NT2/D1 (cell line): ENCODE results near the gene LEAP2.

Experiments used
- DNase-seq: peaks from one replicate; pipeline ENCODE4 v3.0.0-alpha.2; 2011; ENCODE audit warnings: low read depth, low spot score
- H3K27me3 ChIP-seq: 2 replicates; pipeline ENCODE4 v1.6.0; 2011; ENCODE audit warnings: mild to moderate bottlenecking; ENCODE audit not compliant: insufficient read length, insufficient read depth
- H3K36me3 ChIP-seq: 2 replicates; pipeline ENCODE4 v1.6.1; 2011; ENCODE audit warnings: mild to moderate bottlenecking, low read length, mixed read lengths; ENCODE audit not compliant: insufficient read depth, insufficient read length
- H3K4me1 ChIP-seq: 2 replicates; pipeline ENCODE4 v1.5.1; 2011; ENCODE audit not compliant: insufficient read depth, insufficient read length
- H3K4me3 ChIP-seq: 2 replicates; pipeline ENCODE4 v1.5.1; 2011; ENCODE audit warnings: low read depth; ENCODE audit not compliant: insufficient read length
- H3K9ac ChIP-seq: 2 replicates; pipeline ENCODE4 v1.6.0; 2011; ENCODE audit warnings: low read depth; ENCODE audit not compliant: insufficient read length
- H3K9me3 ChIP-seq: 2 replicates; pipeline ENCODE4 v1.5.1; 2011; ENCODE audit warnings: mild to moderate bottlenecking, low read length; ENCODE audit not compliant: insufficient read depth
- SUZ12 ChIP-seq: IDR thresholded peaks from 2 replicates; pipeline ENCODE4 v1.6.1; 2011; ENCODE audit not compliant: insufficient read length, insufficient read depth; ENCODE audit errors: extremely low read depth
- YY1 ChIP-seq: IDR thresholded peaks from 2 replicates; pipeline ENCODE4 v1.6.1; 2011; ENCODE audit not compliant: insufficient read length, insufficient read depth
- ZNF274 ChIP-seq: IDR thresholded peaks from 2 replicates; pipeline ENCODE4 v1.6.1; 2011; ENCODE audit warnings: mild to moderate bottlenecking, low read depth, low read length

Gene LEAP2

DNA sequence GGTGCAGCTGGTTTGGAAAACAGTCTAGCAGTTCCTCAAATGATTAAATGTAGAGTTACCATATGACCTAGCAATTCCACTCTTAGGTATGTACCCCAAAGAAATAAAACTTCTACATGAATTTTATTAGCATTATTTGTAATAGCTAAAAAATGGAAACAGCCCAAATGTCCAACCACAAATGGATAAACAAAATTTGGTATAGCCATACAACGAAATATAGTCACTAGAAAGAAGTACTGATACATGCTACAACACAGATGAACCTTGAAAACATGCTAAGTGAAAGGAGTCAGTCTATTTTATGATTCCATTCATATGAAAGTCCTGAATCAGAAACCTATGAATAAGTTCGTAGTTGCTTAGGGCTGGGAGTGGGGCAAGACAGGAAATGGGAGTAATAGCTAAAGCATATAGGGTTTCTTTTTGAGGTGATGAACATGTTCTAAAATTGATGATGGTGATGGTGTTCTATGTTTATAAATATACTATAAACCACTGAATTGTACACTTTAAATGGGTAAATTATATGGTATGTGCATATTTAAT, 13.5 kb upstream of the LEAP2 start:
- Histone ChIP-seq H3K27me3 (no peaks in the 10 kb centered on the region), H3K4me1 (no peaks in the 10 kb centered on the region), H3K9ac (no peak overlapping the region), H3K36me3 (no peaks in the 10 kb centered on the region), H3K9me3 (no peaks in the 10 kb centered on the region), H3K4me3 (no peak overlapping the region)
- no peak for TF ChIP-seq SUZ12
- TF ChIP-seq ZNF274: no peak
- TF ChIP-seq YY1: no peak
- DNase-seq: no peak

- Histone ChIP-seq H3K36me3 (no peaks in the 10 kb centered on the region), H3K9me3 (no peaks in the 10 kb centered on the region), H3K4me3 (no peak overlapping the region), H3K4me1 (no peaks in the 10 kb centered on the region), H3K9ac (no peak overlapping the region), H3K27me3 (no peaks in the 10 kb centered on the region)
- DNase-seq: no peak
- TF ChIP-seq SUZ12: no peak
- TF ChIP-seq YY1: no peak
- TF ChIP-seq ZNF274: no peak
Measured at GRCh38 chr5:132860742-132861141, 12.7 kb upstream of the LEAP2 start.

DNA sequence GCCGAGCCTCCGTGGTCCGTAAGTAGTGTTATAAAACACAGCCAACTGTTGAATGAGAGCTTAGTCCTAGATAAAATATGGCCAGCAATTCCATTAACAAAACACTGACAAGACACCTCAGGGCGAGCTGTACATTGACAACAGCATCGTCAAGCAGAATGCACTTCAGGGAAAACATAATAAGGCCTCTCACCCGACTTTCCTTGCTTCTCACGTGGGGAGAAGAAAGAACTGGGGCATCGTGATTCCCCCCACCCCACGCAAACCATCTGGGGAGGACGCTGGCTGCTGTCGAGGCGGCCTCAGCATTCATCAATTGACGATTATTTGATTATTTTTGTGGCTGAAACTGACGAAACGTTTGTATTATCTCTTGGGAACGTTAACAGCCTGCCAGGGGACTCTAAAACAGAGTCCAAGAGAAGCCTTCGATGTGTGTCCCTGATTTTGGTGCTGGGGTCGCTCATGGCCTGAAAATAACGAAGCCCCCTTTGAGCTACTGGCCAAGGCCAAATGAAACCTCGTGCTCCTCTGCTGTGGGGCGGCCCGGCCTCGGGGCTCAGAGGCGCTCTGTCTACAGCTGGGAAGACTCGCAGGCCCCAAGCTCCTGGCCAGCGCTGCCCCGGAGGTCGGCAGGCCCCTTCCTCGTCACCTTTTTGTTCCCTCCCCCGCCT, 7.7 kb upstream of the LEAP2 start:
- Histone ChIP-seq H3K9me3 (no peaks in the 10 kb centered on the region), H3K4me1 (no peaks in the 10 kb centered on the region)

GRCh38 chr5:132866342-132867045, 7.0 kb upstream of the LEAP2 start, which contains the start of the genes GDF9 and UQCRQ:
Gene GDF9 (minus strand): TSS chr5:132866469. CDS start chr5:132864533, 1,936 bp downstream.
Gene UQCRQ (plus strand): TSS chr5:132866642. CDS start chr5:132866882, 240 bp downstream.
- peak within 1 kb of the TSS; percentile 90 for H3K4me3 ChIP-seq
- no peaks in the 10 kb centered on the region for H3K9me3 ChIP-seq
- peak; percentile 97 for DNase-seq
- H3K36me3 ChIP-seq: peaks cover 34% of the 10 kb centered on the region
- peak within 1 kb of the TSS; percentile 96 for H3K9ac ChIP-seq
- TF ChIP-seq ZNF274 (no peak), YY1 (no peak), SUZ12 (no peak)
- no peaks in the 10 kb centered on the region for H3K4me1 ChIP-seq
- H3K27me3 ChIP-seq: no peaks in the 10 kb centered on the region

More for the DNA sequence above, 7.7 kb upstream of the LEAP2 start:
- TF ChIP-seq YY1 (no peak), SUZ12 (no peak), ZNF274 (no peak)
- H3K4me3 ChIP-seq: peak overlapping the region; percentile 90
- H3K27me3 ChIP-seq: no peaks in the 10 kb centered on the region
- peak overlapping the region; percentile 74 for H3K9ac ChIP-seq
- DNase-seq: no peak
- peaks cover 29% of the 10 kb centered on the region for H3K36me3 ChIP-seq

DNA sequence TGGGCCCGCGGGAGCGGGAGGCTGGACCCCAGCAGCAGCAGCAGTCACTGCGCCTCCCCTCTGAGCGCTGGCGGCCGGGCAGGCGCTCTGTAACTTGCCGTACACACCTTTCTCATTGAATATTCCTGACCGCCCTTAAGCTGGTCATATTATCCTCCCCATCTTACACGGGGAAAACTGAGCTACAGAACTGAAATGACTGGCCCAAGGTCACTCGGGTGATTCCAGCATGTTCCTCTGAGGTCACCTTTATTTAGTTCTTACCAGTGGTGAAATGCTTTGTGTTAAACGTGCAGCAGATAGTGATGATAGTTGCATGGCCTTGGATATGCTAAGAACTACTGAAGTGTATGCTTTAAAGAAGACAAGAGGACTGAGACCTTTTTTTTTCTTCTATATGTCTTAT, 6.4 kb upstream of the LEAP2 start:
- Histone ChIP-seq H3K27me3 (no peaks in the 10 kb centered on the region), H3K4me1 (no peaks in the 10 kb centered on the region), H3K9me3 (no peaks in the 10 kb centered on the region), H3K4me3 (peak overlapping the region; percentile 90), H3K9ac (peak overlapping the region; percentile 96), H3K36me3 (peaks cover 39% of the 10 kb centered on the region)
- DNase-seq: no peak
- TF ChIP-seq SUZ12 (no peak), YY1 (no peak), ZNF274 (no peak)

DNA sequence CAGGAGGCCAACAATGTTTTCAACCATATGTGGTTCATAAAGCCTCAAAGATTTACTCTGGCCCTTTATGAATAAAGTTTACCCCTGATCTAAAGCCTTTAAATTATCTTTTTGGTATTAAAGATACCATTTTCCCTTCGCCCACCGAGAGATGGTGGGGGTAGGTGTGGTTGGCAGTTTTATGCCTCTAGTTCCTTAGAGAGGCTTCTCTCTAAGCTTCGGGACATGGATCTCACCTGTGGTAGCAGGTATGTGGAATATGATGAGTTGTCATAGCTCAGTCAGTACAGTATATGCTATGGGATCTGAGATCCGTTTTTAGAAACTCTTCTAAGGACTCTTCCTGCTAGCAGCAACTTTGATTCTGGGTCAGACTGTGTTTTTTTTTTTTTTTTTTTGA, 4.7 kb upstream of the LEAP2 start:
- no peaks in the 10 kb centered on the region for H3K4me1 ChIP-seq
- H3K9ac ChIP-seq: no peak overlapping the region
- H3K9me3 ChIP-seq: no peaks in the 10 kb centered on the region

DNA sequence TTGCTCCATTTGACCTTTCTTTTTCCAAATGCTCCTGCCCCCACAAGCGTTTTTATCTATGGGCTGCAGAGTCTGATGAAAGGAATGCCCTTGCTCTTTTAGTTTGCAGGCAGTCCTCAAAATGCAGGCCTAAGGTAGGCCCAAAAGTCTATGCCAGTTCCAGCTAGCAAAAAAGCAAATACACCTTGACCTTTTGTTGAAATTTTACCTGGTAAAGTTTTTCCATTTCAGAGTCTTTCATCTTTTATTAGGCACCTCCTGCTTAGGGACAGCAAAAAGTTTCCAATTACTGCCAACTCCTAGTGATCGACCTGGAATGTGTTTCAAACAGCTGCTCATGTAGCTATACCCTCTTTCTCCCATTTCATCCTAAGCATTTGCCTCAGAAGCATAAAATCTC, 2.7 kb upstream of the LEAP2 start:
- Histone ChIP-seq H3K36me3 (peaks cover 49% of the 10 kb centered on the region), H3K9me3 (no peaks in the 10 kb centered on the region), H3K4me1 (no peaks in the 10 kb centered on the region), H3K27me3 (no peaks in the 10 kb centered on the region), H3K9ac (no peak overlapping the region), H3K4me3 (no peak overlapping the region)
- TF ChIP-seq YY1 (no peak), ZNF274 (no peak), SUZ12 (no peak)
- DNase-seq: no peak

More for the DNA sequence above, 4.7 kb upstream of the LEAP2 start:
- H3K4me3 ChIP-seq: no peak overlapping the region
- no peaks in the 10 kb centered on the region for H3K27me3 ChIP-seq
- H3K36me3 ChIP-seq: peaks cover 43% of the 10 kb centered on the region
- TF ChIP-seq SUZ12 (no peak), YY1 (no peak), ZNF274 (no peak)
- no peak for DNase-seq
